Measurements from ENCODE around the gene CATSPER1. TPM values are rescaled to one million over a fixed set of nuclear protein-coding genes. Genes with fewer than 3 reads are reported as not detected.

The CATSPER1 gene
- polyA plus RNA-seq, 1 of the 3 experiments (the other 2 are of a cell fraction), result 2.2 TPM

- H3K9ac ChIP-seq, result no peak overlapping the region
- H3K4me3 ChIP-seq (ENCODE audit: low read depth in 2 of 2, low read length in 1 of 2), result no peak overlapping the region
Measured at GRCh38 chr11:66004186-66004585, 22.1 kb downstream of the CATSPER1 start.

GRCh38 chr11:66003291-66003690 is 23.0 kb downstream of the CATSPER1 start:
- peak overlapping the region; percentile 98; a peak in 2 of 4 replicates for H3K27ac ChIP-seq (ENCODE audit: low read depth in 2 of 2, low read length in 1 of 2)
- 36% methylated on average over 6 of the region's 6 CpGs for WGBS (ENCODE audit: low lambda C conversion rate)
- no peaks in the 10 kb centered on the region for H3K9me3 ChIP-seq
- peak overlapping the region; percentile 96 for H3K4me2 ChIP-seq
- H4K20me1 ChIP-seq (ENCODE audit: insufficient read depth), result peaks cover 4% of the 10 kb centered on the region; the same call in 1 of the 2 replicates
- no peak for DNase-seq
- peaks cover 61% of the 10 kb centered on the region for H3K79me2 ChIP-seq (ENCODE audit: insufficient read depth)
- TF ChIP-seq FOXJ3 (CRISPR knock-in tag; IDR thresholded peaks at IDR 0.05), result no peak
- peaks cover 36 to 38% of the 10 kb centered on the region in 2 experiments for H3K36me3 ChIP-seq (replicated peaks in 1 of 2; ENCODE audit: control insufficient read depth in 1 of 2, insufficient read depth in 2 of 2, low read length in 1 of 2)
- H2AFZ ChIP-seq (ENCODE audit: low read depth), result no peak overlapping the region
- ChIA-PET POLR2A (interaction anchor here (1.5 to 2.0 kb wide), 3 partner anchors 42 to 115 kb away, joined by 5 to 11 read pairs (median 8); partner anchors contain the start of genes FIBP and SF3B2), CTCF (interaction anchor here (1.4 to 1.9 kb wide), 6 partner anchors 10 to 144 kb away, joined by 3 to 14 read pairs (median 6); no protein-coding TSS in a partner anchor)
- peaks cover 6 to 11% of the 10 kb centered on the region in 2 experiments; a peak in 3 of 4 replicates for H3K4me1 ChIP-seq (ENCODE audit: control insufficient read depth in 1 of 2, insufficient read depth in 2 of 2, low read depth in 1 of 2, low read length in 1 of 2)
- peaks cover 44% of the 10 kb centered on the region for H3F3A ChIP-seq (replicated peaks; ENCODE audit: insufficient read depth)
- H3K4me3 ChIP-seq (ENCODE audit: low read depth in 2 of 2, low read length in 1 of 2), result peak overlapping the region; percentile 95 to 99
- H3K27me3 ChIP-seq (ENCODE audit: insufficient read depth), result no peaks in the 10 kb centered on the region
- peak overlapping the region; percentile 95 for H3K9ac ChIP-seq
- no peaks in the 10 kb centered on the region for H3K9me2 ChIP-seq

More at GRCh38 chr11:66004186-66004585, 22.1 kb downstream of the CATSPER1 start:
- 88% methylated on average over 4 of the region's 4 CpGs for WGBS (ENCODE audit: low lambda C conversion rate)
- peaks cover 56% of the 10 kb centered on the region for H3K79me2 ChIP-seq (ENCODE audit: insufficient read depth)
- TF ChIP-seq GABPA (IDR thresholded peaks at IDR 0.05; ENCODE audit: low read depth) (no peak), USF2 (IDR thresholded peaks at IDR 0.05; ENCODE audit: borderline replicate concordance, low read depth, low read length) (no peak), PBX3 (IDR thresholded peaks at IDR 0.05) (no peak), YY1 (IDR thresholded peaks at IDR 0.05; ENCODE audit: low read depth) (no peak), EZH2phosphoT487 (IDR thresholded peaks at IDR 0.05; ENCODE audit: borderline replicate concordance, low read depth) (no peak), EP300 (IDR thresholded peaks at IDR 0.05; ENCODE audit: borderline replicate concordance in 1 of 2, low read depth in 1 of 2, low read length in 1 of 2) (no peak), FOSL2 (IDR thresholded peaks at IDR 0.05; ENCODE audit: borderline replicate concordance, low read depth) (no peak), NFIC (IDR thresholded peaks at IDR 0.05; ENCODE audit: borderline replicate concordance) (no peak), MAX (IDR thresholded peaks at IDR 0.05; ENCODE audit: low read depth) (no peak), SMC3 (IDR thresholded peaks at IDR 0.05; ENCODE audit: low read depth, low read length) (no peak)
- H3K4me1 ChIP-seq (ENCODE audit: control insufficient read depth in 1 of 2, insufficient read depth in 2 of 2, low read depth in 1 of 2, low read length in 1 of 2), result peaks cover 6 to 11% of the 10 kb centered on the region in 2 experiments; a peak in 3 of 4 replicates
- H3K27ac ChIP-seq (ENCODE audit: low read depth in 2 of 2, low read length in 1 of 2), result no peak overlapping the region
- peaks cover 4% of the 10 kb centered on the region; the same call in 1 of the 2 replicates for H4K20me1 ChIP-seq (ENCODE audit: insufficient read depth)
- peaks cover 27 to 30% of the 10 kb centered on the region in 2 experiments for H3K36me3 ChIP-seq (replicated peaks in 1 of 2; ENCODE audit: control insufficient read depth in 1 of 2, insufficient read depth in 2 of 2, low read length in 1 of 2)
- no peak for DNase-seq
- no peaks in the 10 kb centered on the region for H3K27me3 ChIP-seq (ENCODE audit: insufficient read depth)
- H3K9me3 ChIP-seq, result no peaks in the 10 kb centered on the region
- H3F3A ChIP-seq (replicated peaks; ENCODE audit: insufficient read depth), result peaks cover 49% of the 10 kb centered on the region
- no peak overlapping the region for H3K4me2 ChIP-seq
- no peaks in the 10 kb centered on the region for H3K9me2 ChIP-seq
- H2AFZ ChIP-seq (ENCODE audit: low read depth), result no peak overlapping the region
- CTCF ChIA-PET, result interaction anchor here (1.0 to 1.6 kb wide), 3 partner anchors 18 to 119 kb away, joined by 3 to 8 read pairs (median 6); no protein-coding TSS in a partner anchor
- POLR2A ChIA-PET, result interaction anchor here (2.0 kb wide), 1 partner anchor 48 kb away, joined by 8 read pairs; the partner anchor contains the start of gene SF3B2

Measured in SK-N-SH (cell line).